Smooth muscle cell (in vitro differentiated cells): ENCODE data around the gene MEF2D. TPM values are rescaled to one million over a fixed set of nuclear protein-coding genes. Genes with fewer than 3 reads are reported as not detected.
A peak's percentile ranks its signal among the peaks of the same experiment; 100 is the strongest.

Source experiments
- DNase-seq: peaks from one replicate; lab custom pipeline; 2025; ENCODE audit not compliant: unreplicated experiment; lab: John Stamatoyannopoulos, UW
- H2AFZ ChIP-seq: fragments of 200-600 bp; sonication (generic); 2 replicates; pipeline ENCODE4 v1.6.0; 2016; ENCODE audit warnings: antibody characterized with exemption, low read depth, mild to moderate bottlenecking
- H3F3A ChIP-seq: fragments of 200-600 bp; sonication (generic); 2 replicates; pipeline ENCODE4 v1.6.0; 2017; ENCODE audit warnings: antibody characterized with exemption, low read depth
- H3K27ac ChIP-seq: fragments of 200-600 bp; sonication (generic); 2 replicates; pipeline ENCODE4 v1.5.1; 2016; ENCODE audit warnings: low read depth, mild to moderate bottlenecking
- H3K27me3 ChIP-seq: fragments of 200-600 bp; sonication (generic); 2 replicates; pipeline ENCODE4 v1.6.1; 2016; ENCODE audit warnings: low read depth, mild to moderate bottlenecking
- H3K36me3 ChIP-seq: fragments of 200-600 bp; sonication (generic); 2 replicates; pipeline ENCODE4 v1.5.1; 2016; ENCODE audit warnings: low read depth
- H3K4me1 ChIP-seq: fragments of 200-600 bp; sonication (generic); 2 replicates; pipeline ENCODE4 v1.5.1; 2016; ENCODE audit warnings: low read depth
- H3K4me2 ChIP-seq: fragments of 200-600 bp; sonication (generic); 2 replicates; pipeline ENCODE4 v1.6.0; 2016; ENCODE audit warnings: mild to moderate bottlenecking
- H3K4me3 ChIP-seq: fragments of 200-600 bp; sonication (generic); 2 replicates; pipeline ENCODE4 v1.5.1; 2016; ENCODE audit warnings: mild to moderate bottlenecking
- H3K79me2 ChIP-seq: fragments of 200-600 bp; sonication (generic); 2 replicates; pipeline ENCODE4 v1.6.0; 2016; ENCODE audit warnings: low read depth, mild to moderate bottlenecking
- H3K9ac ChIP-seq: fragments of 200-600 bp; sonication (generic); 2 replicates; pipeline ENCODE4 v1.6.0; 2016; ENCODE audit warnings: low read depth
- H3K9me3 ChIP-seq: fragments of 200-600 bp; sonication (generic); replicated peaks from 2 replicates; pipeline ENCODE4 v1.5.1; 2016; ENCODE audit warnings: low read depth
- H4K20me1 ChIP-seq: fragments of 200-600 bp; sonication (generic); 2 replicates; pipeline ENCODE4 v1.6.0; 2016; ENCODE audit warnings: low read depth
- CTCF ChIP-seq: fragments of 200-600 bp; sonication (generic); IDR thresholded peaks from 2 replicates; pipeline ENCODE4 v1.5.1; 2017; ENCODE audit warnings: borderline replicate concordance, mild to moderate bottlenecking, antibody characterized with exemption; ENCODE audit not compliant: insufficient read depth, poor library complexity, severe bottlenecking
- WGBS: methylation state at CpG from one replicate; pipeline ENCODE4 v1.1.7; 2016; ENCODE audit warnings: low lambda C conversion rate; 5-methylcytosine and 5-hydroxymethylcytosine counted together
- polyA plus RNA-seq: library from polyadenylated mRNA; unstranded; fragments of >200 nt; fragmentation: Nextera tagmentation; extraction: Ambion mirVana; gene quantifications from 2 replicates; pipeline ENCODE4 v1.2.1, GENCODE V29; 2016
- total RNA-seq: library from RNA; depleted of rRNA; stranded (reverse); fragments of >200 nt; gene quantifications from 2 replicates; pipeline ENCODE4 v1.2.3, GENCODE V29; 2014

The MEF2D gene
- total and polyA plus RNA-seq, 2 experiments from 2014 or later = 23.2 to 45.6 TPM

- Histone ChIP-seq H3K27me3 (peaks cover 85% of the 10 kb centered on the region), H3F3A (no peaks in the 10 kb centered on the region), H3K9ac (no peak overlapping the region)
These were observed 79.3 kb downstream of the MEF2D start for GRCh38 chr1:156421062-156421938.

GRCh38 chr1:156420205-156421061, 80.1 kb downstream of the MEF2D start:
- H3K27ac ChIP-seq = no peak overlapping the region
- no peaks in the 10 kb centered on the region for H3K36me3 ChIP-seq
- DNase-seq = no peak
- H4K20me1 ChIP-seq = no peaks in the 10 kb centered on the region
- no peak overlapping the region for H2AFZ ChIP-seq
- H3K79me2 ChIP-seq = no peaks in the 10 kb centered on the region
- H3K27me3 ChIP-seq = peaks cover 84% of the 10 kb centered on the region
- H3K4me2 ChIP-seq = peak overlapping the region; percentile 80
- H3K9me3 ChIP-seq = no peaks in the 10 kb centered on the region
- peak overlapping the region; percentile 44 for H3K4me3 ChIP-seq
- peaks cover 6% of the 10 kb centered on the region for H3K4me1 ChIP-seq
- H3F3A ChIP-seq = no peaks in the 10 kb centered on the region
- H3K9ac ChIP-seq = no peak overlapping the region
- WGBS = 3% methylated on average over 69 of the region's 69 CpGs
- TF ChIP-seq CTCF = no peak

More at GRCh38 chr1:156421062-156421938, 79.3 kb downstream of the MEF2D start:
- 2% methylated on average over 43 of the region's 69 CpGs for WGBS
- peaks cover 6% of the 10 kb centered on the region for H3K4me1 ChIP-seq
- H3K4me2 ChIP-seq = peak overlapping the region; percentile 80
- H3K36me3 ChIP-seq = no peaks in the 10 kb centered on the region
- peak overlapping the region; percentile 44 for H3K4me3 ChIP-seq
- no peaks in the 10 kb centered on the region for H4K20me1 ChIP-seq
- no peak overlapping the region for H2AFZ ChIP-seq
- H3K27ac ChIP-seq = no peak overlapping the region
- TF ChIP-seq CTCF = no peak
- peak; percentile 24 for DNase-seq
- no peaks in the 10 kb centered on the region for H3K79me2 ChIP-seq
- H3K9me3 ChIP-seq = no peaks in the 10 kb centered on the region

- Histone ChIP-seq H3K9me3 (no peaks in the 10 kb centered on the region), H3K36me3 (no peaks in the 10 kb centered on the region), H3F3A (no peaks in the 10 kb centered on the region), H4K20me1 (no peaks in the 10 kb centered on the region), H3K4me3 (no peak overlapping the region), H3K9ac (no peak overlapping the region), H3K27me3 (peaks cover 78% of the 10 kb centered on the region), H3K4me2 (peak overlapping the region; percentile 80), H3K4me1 (peaks cover 6% of the 10 kb centered on the region), H3K27ac (no peak overlapping the region), H3K79me2 (no peaks in the 10 kb centered on the region), H2AFZ (no peak overlapping the region)
- WGBS = 11% methylated on average over 5 of the region's 5 CpGs
- TF ChIP-seq CTCF = peak; percentile 27
- no peak for DNase-seq
These were observed 80.7 kb downstream of the MEF2D start for GRCh38 chr1:156419854-156420204.
